A549 (cell line): Measurements from ENCODE around the gene SMG6. TPM values are rescaled to one million over a fixed set of nuclear protein-coding genes. Genes with fewer than 3 reads are reported as not detected.

Experiments
- ATAC-seq, 2 experiments: fragments of 200-7000 bp in 1 of 2; fragments of >200 bp in 1 of 2; cut with Nextera tagmentation in 1 of 2; cut with Tn5 transposase in 1 of 2; 3 replicates each; pipeline versions ENCODE4 v1.8.0 to v1.9.1; 2018 to 2020; ENCODE audit warnings: mild to moderate bottlenecking in 1 of 2, moderate library complexity in 1 of 2
- CTCF ChIA-PET: fragments of 300-600 bp; sonication (Branson Sonifier 250); formaldehyde crosslinking; extraction: SDS; loops from one replicate; lab custom pipeline; 2021; ENCODE audit warnings: antibody characterized with exemption, inconsistent platforms; lab: Yijun Ruan, JAX
- POLR2A ChIA-PET: fragments of 350-600 bp; formaldehyde crosslinking; extraction: SDS; loops from one replicate; lab custom pipeline; 2021; ENCODE audit warnings: antibody characterized with exemption, inconsistent platforms; lab: Yijun Ruan, JAX
- DNase-seq, 2 experiments: peaks; one replicate each; pipeline versions ENCODE4 v3.0.0 to v3.0.0-alpha.2; 2011 to 2016; ENCODE audit warnings: low read depth in 1 of 2, low spot score in 1 of 2
- FAIRE-seq: peaks from 2 replicates; lab custom pipeline; 2011; peaks lifted over from hg19 to GRCh38; lab: Jason Lieb, UNC
- H3K27ac ChIP-seq, 2 experiments: fragments of >200 bp; sonication (Bioruptor Twin); formaldehyde crosslinking; 3 replicates each; pipeline ENCODE4 v1.5.1; 2016 to 2017
- H3K4me1 ChIP-seq: fragments of >200 bp; sonication (Bioruptor Twin); formaldehyde crosslinking; 3 replicates; pipeline ENCODE4 v1.6.1; 2016
- H3K4me2 ChIP-seq: fragments of >200 bp; sonication (Bioruptor Twin); formaldehyde crosslinking; 3 replicates; pipeline ENCODE4 v1.6.1; 2016
- H3K4me3 ChIP-seq: fragments of >200 bp; sonication (Bioruptor Twin); formaldehyde crosslinking; 3 replicates; pipeline ENCODE4 v1.5.1; 2016
- H3K9me3 ChIP-seq: fragments of >200 bp; sonication (Bioruptor Twin); formaldehyde crosslinking; 3 replicates; pipeline ENCODE4 v1.6.1; 2016
- ATOH8 ChIP-seq: fragments of 250-450 bp; sonication (Bioruptor Pico); IDR thresholded peaks from 2 replicates; pipeline ENCODE4 v1.5.0; 2020; ENCODE audit warnings: low read depth, mild to moderate bottlenecking, moderate library complexity
- CEBPB ChIP-seq, 2 experiments: fragments of >200 bp in 1 of 2; sonication (Bioruptor Twin) in 1 of 2; formaldehyde crosslinking in 1 of 2; IDR thresholded peaks; 2 replicates each; pipeline ENCODE4 v1.6.1; 2012 to 2016
- CHD2 ChIP-seq: fragments of 150-350 bp; IDR thresholded peaks from 2 replicates; pipeline ENCODE4 v1.6.1; 2014; ENCODE audit warnings: low read length; ENCODE audit not compliant: partially characterized antibody
- CHD4 ChIP-seq: fragments of 200-600 bp; sonication (generic); IDR thresholded peaks from 2 replicates; pipeline ENCODE4 v1.6.1; 2016; ENCODE audit warnings: antibody characterized with exemption, mild to moderate bottlenecking, borderline replicate concordance
- CTCF ChIP-seq: fragments of >200 bp; sonication (Bioruptor Twin); formaldehyde crosslinking; IDR thresholded peaks from 3 replicates; pipeline ENCODE4 v1.5.1; 2016
- EHMT2 ChIP-seq: fragments of 200-600 bp; sonication (generic); IDR thresholded peaks from 2 replicates; pipeline ENCODE4 v1.6.1; 2016; ENCODE audit warnings: antibody characterized with exemption, low read depth, mild to moderate bottlenecking, moderate library complexity
- FOSB ChIP-seq: fragments of 250-450 bp; sonication (Bioruptor Pico); IDR thresholded peaks from 2 replicates; pipeline ENCODE4 v1.5.0; 2020; ENCODE audit warnings: mild to moderate bottlenecking, moderate library complexity
- FOSL2 ChIP-seq, 2 experiments: fragments of 450-650 bp in 1 of 2; fragments of >200 bp in 1 of 2; sonication (Bioruptor Twin) in 1 of 2; formaldehyde crosslinking; IDR thresholded peaks; 2 replicates each; pipeline versions ENCODE4 v1.5.0 to v1.6.1; 2016 to 2020; ENCODE audit warnings: mild to moderate bottlenecking in 1 of 2, moderate library complexity in 1 of 2
- GATA3 ChIP-seq: IDR thresholded peaks from 2 replicates; pipeline ENCODE4 v1.6.1; 2012; ENCODE audit warnings: borderline replicate concordance
- HES2 ChIP-seq: fragments of >200 bp; sonication (Bioruptor Twin); formaldehyde crosslinking; IDR thresholded peaks from 2 replicates; pipeline ENCODE4 v1.6.1; 2016
- HEYL ChIP-seq: fragments of 250-450 bp; sonication (Bioruptor Pico); IDR thresholded peaks from 2 replicates; pipeline ENCODE4 v1.8.0; 2021; ENCODE audit warnings: mild to moderate bottlenecking, moderate library complexity
- HOXB5 ChIP-seq: fragments of 250-450 bp; sonication (Bioruptor Pico); IDR thresholded peaks from 2 replicates; pipeline ENCODE4 v1.5.0; 2020; ENCODE audit warnings: mild to moderate bottlenecking, moderate library complexity
- JUNB ChIP-seq: fragments of >200 bp; sonication (Bioruptor Twin); formaldehyde crosslinking; IDR thresholded peaks from 2 replicates; pipeline ENCODE4 v1.6.1; 2016
- MAX ChIP-seq: IDR thresholded peaks from 2 replicates; pipeline ENCODE4 v1.6.1; 2012
- MYC ChIP-seq: IDR thresholded peaks from 2 replicates; pipeline ENCODE4 v1.6.1; 2012; ENCODE audit warnings: mild to moderate bottlenecking, inconsistent platforms, low read length, improper control_type of control experiment, borderline replicate concordance
- NFE2L2 ChIP-seq: fragments of 150-350 bp; conservative IDR thresholded peaks from 2 replicates; pipeline ENCODE4 v1.6.1; 2014; ENCODE audit warnings: low read length
- NR3C1 ChIP-seq: fragments of >200 bp; sonication (Bioruptor Twin); formaldehyde crosslinking; IDR thresholded peaks from 3 replicates; pipeline ENCODE4 v1.6.1; 2017
- PBX3 ChIP-seq: IDR thresholded peaks from 2 replicates; pipeline ENCODE4 v1.6.1; 2012
- PHF8 ChIP-seq: fragments of 200-600 bp; sonication (generic); IDR thresholded peaks from 2 replicates; pipeline ENCODE4 v1.6.1; 2016; ENCODE audit warnings: low read depth, mild to moderate bottlenecking, antibody characterized with exemption, moderate library complexity, borderline replicate concordance
- RAD21 ChIP-seq, 2 experiments: fragments of >200 bp in 1 of 2; sonication (Bioruptor Twin) in 1 of 2; formaldehyde crosslinking in 1 of 2; IDR thresholded peaks in 1 of 2; conservative IDR thresholded peaks in 1 of 2; 2 replicates in 1 of 2; 3 replicates in 1 of 2; pipeline ENCODE4 v1.6.1; 2012 to 2018; ENCODE audit warnings: inconsistent platforms in 1 of 2
- SMC3 ChIP-seq: fragments of >200 bp; sonication (Bioruptor Twin); formaldehyde crosslinking; IDR thresholded peaks from 3 replicates; pipeline ENCODE4 v1.6.1; 2018; ENCODE audit warnings: inconsistent platforms
- SREBF2 ChIP-seq: fragments of 450-650 bp; IDR thresholded peaks from 2 replicates; pipeline ENCODE4 v1.6.1; 2014; ENCODE audit warnings: mild to moderate bottlenecking, moderate library complexity
- ZC3H11A ChIP-seq: fragments of 450-650 bp; IDR thresholded peaks from 2 replicates; pipeline ENCODE4 v1.6.1; 2014; ENCODE audit warnings: antibody characterized with exemption, mild to moderate bottlenecking
- ZFP36 ChIP-seq: fragments of 450-650 bp; IDR thresholded peaks from 2 replicates; pipeline ENCODE4 v1.6.1; 2014; ENCODE audit warnings: borderline replicate concordance; ENCODE audit not compliant: partially characterized antibody
- WGBS: methylation state at CpG from one replicate; pipeline ENCODE4 v1.1.6; 2017; ENCODE audit errors: missing lambda C conversion rate; 5-methylcytosine and 5-hydroxymethylcytosine counted together
- polyA plus RNA-seq, 4 experiments: library from polyadenylated mRNA; depleted of rRNA in 3 of 4; stranded (reverse); fragments of >200 nt; fragmentation: RNase III in 1 of 4; extraction: RNeasy Plus Mini Kit Qiagen cat#74134 plus additional on column Dnase treatment in 1 of 4; gene quantifications; 2 replicates in 3 of 4; 3 replicates in 1 of 4; pipeline ENCODE4 v1.2.3, GENCODE V29; 2011 to 2017

Gene SMG6
- polyA plus RNA-seq, 2 of the 4 experiments (the other 2 are of a cell fraction), result 4.7 to 17.0 TPM

GRCh38 chr17:2195729-2196128 lies 107.9 kb downstream of the SMG6 start:
- ATAC-seq, result no peak
- H3K4me1 ChIP-seq, result peaks cover 25% of the 10 kb centered on the region
- H3K4me3 ChIP-seq, result no peak overlapping the region
- ChIA-PET CTCF (interaction anchor here (1.3 to 3.7 kb wide), 5 partner anchors 24 to 143 kb away, joined by 3 to 28 read pairs (median 5); partner anchors contain the start of gene HIC1), POLR2A (no interaction called here)
- no peak for TF ChIP-seq CTCF
- no peak for TF ChIP-seq HOXB5 (CRISPR knock-in tag)
- no peak for TF ChIP-seq ATOH8
- no peak for TF ChIP-seq HES2
- TF ChIP-seq, all 56 proteins: peak for 0
- DNase-seq, result no peak
- WGBS, result 89% methylated on average over 6 of the region's 6 CpGs
- Histone ChIP-seq H3K27ac (no peak overlapping the region), H3K9me3 (no peaks in the 10 kb centered on the region), H3K4me2 (no peak overlapping the region)
- no peak for FAIRE-seq

GRCh38 chr17:2194889-2195335 lies 108.7 kb downstream of the SMG6 start:
- no peaks in the 10 kb centered on the region for H3K9me3 ChIP-seq
- ChIA-PET POLR2A (no interaction called here), CTCF (interaction anchor here (1.4 to 3.7 kb wide), 4 partner anchors 25 to 140 kb away, joined by 4 to 28 read pairs (median 6); partner anchors contain the start of gene HIC1)
- no peak for TF ChIP-seq ZFP36
- H3K27ac ChIP-seq, result no peak overlapping the region; a peak in 1 of 6 replicates
- H3K4me3 ChIP-seq, result no peak overlapping the region
- peaks cover 34% of the 10 kb centered on the region for H3K4me1 ChIP-seq
- no peak for FAIRE-seq
- no peak for ATAC-seq
- WGBS, result 81% methylated on average over 5 of the region's 5 CpGs
- H3K4me2 ChIP-seq, result no peak overlapping the region
- no peak for DNase-seq

- FAIRE-seq (peak; percentile 72), DNase-seq (peak; percentile 54 to 76), ATAC-seq (peak; percentile 75 to 84)
- H3K9me3 ChIP-seq, result no peaks in the 10 kb centered on the region
- H3K4me3 ChIP-seq, result no peak overlapping the region
- POLR2A ChIA-PET, result no interaction called here
- H3K27ac ChIP-seq, result peak overlapping the region; percentile 69 to 80
- CTCF ChIA-PET, result interaction anchor here (0.9 to 1.4 kb wide), 3 partner anchors 36 to 138 kb away, joined by 3 to 5 read pairs (median 4); partner anchors contain the start of gene HIC1
- peaks cover 38% of the 10 kb centered on the region for H3K4me1 ChIP-seq
- 19% methylated on average over 7 of the region's 7 CpGs for WGBS
- peak overlapping the region; percentile 55 for H3K4me2 ChIP-seq
- TF ChIP-seq ZFP36 (no peak), RAD21 (conservative IDR thresholded peaks at IDR 0.05 in 1 of 2, IDR thresholded peaks at IDR 0.05 in 1 of 2) (no peak), NFE2L2 (peak; percentile 86), ZC3H11A (no peak), EHMT2 (no peak), NR3C1 (no peak), JUNB (no peak; the same call in 1 of the 2 replicates), PHF8 (no peak), PBX3 (no peak), SREBF2 (no peak), HES2 (no peak), CHD2 (no peak), MYC (no peak), CTCF (no peak), HOXB5 (CRISPR knock-in tag) (no peak), SMC3 (no peak), GATA3 (peak; percentile 75; the same call in 1 of the 2 replicates), FOSL2 (IDR thresholded peaks at IDR 0.05) (peak; percentile 62), FOSL2 (CRISPR knock-in tag; IDR thresholded peaks at IDR 0.05) (peak; percentile 31; the same call in 1 of the 2 replicates), FOSB (CRISPR knock-in tag) (no peak), HEYL (CRISPR knock-in tag) (no peak), CHD4 (no peak), CEBPB (IDR thresholded peaks at IDR 0.05) (no peak), MAX (peak; percentile 51; the same call in 1 of the 2 replicates)
These were observed 111.1 kb downstream of the SMG6 start for GRCh38 chr17:2192367-2193057.
